ENCODE results near the gene DPY30. TPM values are rescaled to one million over a fixed set of nuclear protein-coding genes. Genes with fewer than 3 reads are reported as not detected.
A peak's percentile ranks its signal among the peaks of the same experiment; 100 is the strongest.

DPY30 gene
- total RNA-seq, 1 donor from 2014 or later: 60.3 TPM

DNA sequence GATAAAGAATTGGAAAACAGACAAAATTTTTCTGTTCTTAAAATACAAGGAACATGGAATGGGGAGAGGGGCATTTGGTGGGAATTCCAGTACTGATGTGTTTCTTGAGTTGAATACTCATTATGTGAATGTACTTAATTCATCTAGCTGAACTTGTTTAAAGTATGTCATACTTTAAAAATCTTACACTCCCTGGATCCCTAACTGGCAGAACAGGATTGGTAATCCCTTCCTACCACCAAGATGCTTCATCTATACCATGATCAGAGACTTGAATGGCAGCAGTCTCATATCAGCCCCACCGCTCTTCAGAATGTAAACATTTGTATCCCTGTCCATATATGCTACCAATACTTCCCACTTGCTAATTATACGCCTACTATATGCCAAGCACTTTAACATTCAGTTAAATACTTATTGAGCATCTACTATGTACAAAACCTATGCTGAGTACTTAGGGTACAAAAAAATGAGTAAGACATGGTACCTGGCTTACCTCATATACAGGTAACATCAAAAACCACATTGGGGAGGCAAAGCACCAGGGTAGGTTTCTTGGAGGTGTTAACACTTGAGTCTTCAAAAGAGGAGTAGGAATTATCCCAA, 34.1 kb downstream of the DPY30 start:
- no peak for TF ChIP-seq CTCF (IDR thresholded peaks at IDR 0.05; ENCODE audit: insufficient read depth, low read length, severe bottlenecking)
- Histone ChIP-seq H3K4me3 (ENCODE audit: low read depth, low read length) (no peak overlapping the region), H3K27me3 (ENCODE audit: control insufficient read depth, insufficient read depth, low read length) (no peaks in the 10 kb centered on the region), H3K36me3 (ENCODE audit: control insufficient read depth, insufficient read depth, low read length) (no peaks in the 10 kb centered on the region)
- peak; percentile 66 for DNase-seq (ENCODE audit: low read depth)
- no peak for FAIRE-seq

DNA sequence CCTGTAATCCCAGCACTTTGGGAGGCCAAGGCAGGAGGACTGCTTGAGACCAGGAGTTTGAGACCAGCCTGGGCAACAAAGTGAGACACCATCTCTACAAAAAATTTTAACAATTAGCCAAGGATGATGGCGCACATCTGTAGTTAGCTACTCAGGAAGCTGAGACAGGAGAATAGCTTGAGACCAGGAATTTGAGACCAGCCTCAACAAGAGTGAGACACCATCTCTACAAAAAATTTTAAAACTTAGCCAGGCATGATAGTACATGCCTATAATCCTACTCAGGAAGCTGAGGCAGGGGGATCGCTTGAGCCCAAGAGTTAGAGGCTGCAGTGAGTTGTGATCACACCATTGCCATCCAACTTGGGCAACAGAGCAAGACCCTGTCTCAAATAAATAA, 35.8 kb downstream of the DPY30 start:
- no peak for FAIRE-seq
- Histone ChIP-seq H3K27me3 (ENCODE audit: control insufficient read depth, insufficient read depth, low read length) (no peaks in the 10 kb centered on the region), H3K36me3 (ENCODE audit: control insufficient read depth, insufficient read depth, low read length) (no peaks in the 10 kb centered on the region), H3K4me3 (ENCODE audit: low read depth, low read length) (no peak overlapping the region)
- peak; percentile 94 for DNase-seq (ENCODE audit: low read depth)
- TF ChIP-seq CTCF (IDR thresholded peaks at IDR 0.05; ENCODE audit: insufficient read depth, low read length, severe bottlenecking): no peak

GRCh38 chr2:32002406-32002805, 37.2 kb downstream of the DPY30 start:
- H3K4me3 ChIP-seq (ENCODE audit: low read depth, low read length): no peak overlapping the region
- no peaks in the 10 kb centered on the region for H3K27me3 ChIP-seq (ENCODE audit: control insufficient read depth, insufficient read depth, low read length)
- FAIRE-seq: no peak
- no peaks in the 10 kb centered on the region for H3K36me3 ChIP-seq (ENCODE audit: control insufficient read depth, insufficient read depth, low read length)
- no peak for TF ChIP-seq CTCF (IDR thresholded peaks at IDR 0.05; ENCODE audit: insufficient read depth, low read length, severe bottlenecking)
- peak; percentile 46 for DNase-seq (ENCODE audit: low read depth)

DNA sequence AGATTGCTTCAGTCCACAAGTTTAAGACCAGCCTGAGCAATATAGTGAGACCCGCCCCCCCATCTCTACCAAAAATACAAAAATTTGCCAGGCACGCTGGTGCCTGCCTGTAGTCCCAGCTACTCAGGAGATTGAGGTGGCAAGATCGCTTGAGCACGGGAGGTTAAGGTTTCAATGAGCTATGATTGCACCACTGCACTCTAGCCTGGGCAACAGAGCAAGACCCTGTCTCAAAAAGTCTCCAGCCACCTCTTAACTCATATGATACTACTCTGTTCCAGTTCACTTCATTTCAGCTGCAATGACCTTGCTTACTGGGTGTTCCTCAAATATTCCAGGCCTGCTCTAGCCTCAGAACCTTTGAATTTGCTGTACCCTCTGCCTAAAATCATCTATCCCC, 40.2 kb downstream of the DPY30 start:
- TF ChIP-seq CTCF (IDR thresholded peaks at IDR 0.05; ENCODE audit: insufficient read depth, low read length, severe bottlenecking): no peak
- Histone ChIP-seq H3K36me3 (ENCODE audit: control insufficient read depth, insufficient read depth, low read length) (no peaks in the 10 kb centered on the region), H3K27me3 (ENCODE audit: control insufficient read depth, insufficient read depth, low read length) (no peaks in the 10 kb centered on the region), H3K4me3 (ENCODE audit: low read depth, low read length) (no peak overlapping the region)
- FAIRE-seq (no peak), DNase-seq (ENCODE audit: low read depth) (no peak)

- Histone ChIP-seq H3K36me3 (ENCODE audit: control insufficient read depth, insufficient read depth, low read length) (no peaks in the 10 kb centered on the region), H3K27me3 (ENCODE audit: control insufficient read depth, insufficient read depth, low read length) (no peaks in the 10 kb centered on the region), H3K4me3 (ENCODE audit: low read depth, low read length) (no peak overlapping the region)
- FAIRE-seq (no peak), DNase-seq (ENCODE audit: low read depth) (no peak)
- no peak for TF ChIP-seq CTCF (IDR thresholded peaks at IDR 0.05; ENCODE audit: insufficient read depth, low read length, severe bottlenecking)
Measured at GRCh38 chr2:31998731-31999383, 40.7 kb downstream of the DPY30 start.

GRCh38 chr2:31997653-31998052, 42.0 kb downstream of the DPY30 start:
- Histone ChIP-seq H3K4me3 (ENCODE audit: low read depth, low read length) (no peak overlapping the region), H3K36me3 (ENCODE audit: control insufficient read depth, insufficient read depth, low read length) (no peaks in the 10 kb centered on the region), H3K27me3 (ENCODE audit: control insufficient read depth, insufficient read depth, low read length) (no peaks in the 10 kb centered on the region)
- DNase-seq (ENCODE audit: low read depth) (no peak), FAIRE-seq (no peak)
- no peak for TF ChIP-seq CTCF (IDR thresholded peaks at IDR 0.05; ENCODE audit: insufficient read depth, low read length, severe bottlenecking)

All from bronchial epithelial cell (primary cell).